GM21786 (cell line): Measurements from ENCODE around the gene HMCN2.

Source experiments
- ATAC-seq: cut with Tn5 transposase; IDR thresholded peaks from one replicate; pipeline ENCODE4 v1.9.1; 2021; ENCODE audit not compliant: unreplicated experiment

The HMCN2 gene, protein sequence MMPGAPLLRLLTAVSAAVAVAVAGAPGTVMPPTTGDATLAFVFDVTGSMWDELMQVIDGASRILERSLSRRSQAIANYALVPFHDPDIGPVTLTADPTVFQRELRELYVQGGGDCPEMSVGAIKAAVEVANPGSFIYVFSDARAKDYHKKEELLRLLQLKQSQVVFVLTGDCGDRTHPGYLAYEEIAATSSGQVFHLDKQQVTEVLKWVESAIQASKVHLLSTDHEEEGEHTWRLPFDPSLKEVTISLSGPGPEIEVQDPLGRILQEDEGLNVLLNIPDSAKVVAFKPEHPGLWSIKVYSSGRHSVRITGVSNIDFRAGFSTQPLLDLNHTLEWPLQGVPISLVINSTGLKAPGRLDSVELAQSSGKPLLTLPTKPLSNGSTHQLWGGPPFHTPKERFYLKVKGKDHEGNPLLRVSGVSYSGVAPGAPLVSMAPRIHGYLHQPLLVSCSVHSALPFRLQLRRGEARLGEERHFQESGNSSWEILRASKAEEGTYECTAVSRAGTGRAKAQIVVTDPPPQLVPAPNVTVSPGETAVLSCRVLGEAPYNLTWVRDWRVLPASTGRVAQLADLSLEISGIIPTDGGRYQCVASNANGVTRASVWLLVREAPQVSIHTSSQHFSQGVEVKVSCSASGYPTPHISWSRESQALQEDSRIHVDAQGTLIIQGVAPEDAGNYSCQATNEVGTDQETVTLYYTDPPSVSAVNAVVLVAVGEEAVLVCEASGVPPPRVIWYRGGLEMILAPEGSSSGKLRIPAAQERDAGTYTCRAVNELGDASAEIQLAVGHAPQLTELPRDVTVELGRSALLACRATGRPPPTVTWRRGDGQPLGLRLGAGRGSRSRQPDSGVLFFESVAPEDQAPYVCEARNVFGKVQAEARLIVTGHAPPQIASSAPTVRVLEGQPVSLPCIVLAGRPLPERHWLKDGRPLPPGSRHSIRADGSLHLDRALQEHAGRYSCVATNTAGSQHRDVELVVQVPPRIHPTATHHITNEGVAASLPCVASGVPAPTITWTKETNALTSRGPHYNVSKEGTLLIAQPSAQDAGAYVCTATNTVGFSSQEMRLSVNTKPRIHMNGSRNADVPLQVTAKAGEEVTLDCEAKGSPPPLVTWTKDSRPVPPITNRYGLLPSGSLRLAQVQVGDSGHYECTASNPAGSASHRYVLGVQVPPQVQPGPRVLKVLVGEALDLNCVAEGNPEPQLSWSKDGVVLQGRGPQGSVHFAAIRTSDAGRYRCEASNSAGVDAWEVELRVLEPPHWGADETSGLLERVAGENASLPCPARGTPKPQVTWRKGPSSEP (N-terminal part only)

DNA sequence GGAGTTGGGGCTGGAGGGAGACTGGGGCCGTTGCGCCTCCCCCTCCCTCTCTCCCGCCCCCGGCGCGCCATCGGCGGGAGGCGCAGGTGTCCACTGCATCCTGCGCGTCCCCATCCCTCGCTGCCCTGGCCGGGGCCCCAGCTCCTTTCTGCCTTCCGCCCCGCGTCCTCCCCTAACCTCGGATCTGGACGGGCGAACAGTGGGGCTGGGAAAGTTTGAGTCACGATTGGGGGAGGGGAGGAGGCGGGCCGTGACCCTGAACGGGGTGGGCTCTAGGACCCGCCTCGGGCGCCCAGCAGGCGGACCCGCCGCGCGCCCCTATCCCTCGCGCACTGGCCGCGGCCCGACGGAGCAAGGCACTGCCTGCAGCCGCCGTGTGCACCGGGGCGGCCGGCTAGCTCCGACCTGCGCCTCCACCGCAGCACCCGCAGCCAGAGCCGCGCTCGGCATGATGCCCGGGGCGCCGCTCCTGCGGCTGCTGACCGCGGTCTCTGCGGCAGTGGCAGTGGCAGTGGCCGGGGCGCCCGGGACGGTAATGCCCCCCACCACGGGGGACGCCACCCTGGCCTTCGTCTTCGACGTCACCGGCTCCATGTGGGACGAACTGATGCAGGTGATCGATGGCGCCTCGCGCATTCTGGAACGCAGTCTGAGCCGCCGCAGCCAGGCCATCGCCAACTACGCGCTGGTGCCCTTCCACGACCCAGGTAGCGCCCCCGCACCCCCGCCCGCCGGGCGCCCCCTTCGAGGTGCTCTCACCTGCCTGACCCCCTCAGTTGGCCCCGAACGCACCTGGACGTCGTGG is at the start of gene HMCN2:
Gene HMCN2 (plus strand): TSS at position 330 of the 805 bp plus-strand sequence. CDS start 119 bp downstream, at position 449.
- no peak for ATAC-seq

DNA sequence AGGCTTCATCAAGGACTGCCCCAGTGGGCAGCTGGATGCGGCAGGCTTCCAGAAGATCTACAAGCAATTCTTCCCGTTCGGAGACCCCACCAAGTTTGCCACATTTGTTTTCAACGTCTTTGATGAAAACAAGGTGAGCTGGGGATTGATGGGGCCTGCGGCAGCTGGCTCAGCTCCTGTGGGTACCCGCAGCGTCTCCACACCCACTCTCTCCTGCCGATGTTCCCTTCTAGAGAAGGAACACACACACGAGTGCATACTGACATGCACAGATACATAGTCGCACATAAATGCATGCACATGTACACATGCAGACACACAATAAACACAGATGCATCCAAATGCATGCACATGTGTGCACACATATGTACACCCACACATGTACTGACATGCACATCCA is 47.7 kb upstream of the HMCN2 start:
- ATAC-seq: no peak

- no peak for ATAC-seq
Observed at GRCh38 chr9:130219661-130220096, 45.9 kb upstream of the HMCN2 start.

DNA sequence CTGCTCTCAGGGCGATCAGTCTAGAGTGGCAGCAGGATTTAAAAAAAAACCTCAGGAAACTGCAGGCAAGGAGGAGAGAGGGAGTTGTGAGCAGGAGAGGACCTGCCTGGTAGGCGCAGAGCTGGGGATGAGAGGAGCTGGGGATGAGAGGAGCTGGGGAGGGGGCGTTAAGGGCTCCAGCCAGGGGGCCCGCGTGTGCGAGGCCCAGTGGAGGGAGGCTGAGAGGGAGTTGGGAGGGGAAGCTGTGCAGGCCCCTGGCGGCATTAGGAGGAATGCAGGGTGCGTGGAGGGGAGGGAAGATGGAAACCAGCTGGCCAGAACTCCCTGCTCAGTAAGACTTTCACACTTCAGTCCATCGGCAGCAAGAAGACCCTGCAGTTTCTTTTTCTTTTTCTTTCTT is 45.2 kb upstream of the HMCN2 start:
- ATAC-seq: no peak

GRCh38 chr9:130222833-130223232 is 42.7 kb upstream of the HMCN2 start:
- no peak for ATAC-seq

GRCh38 chr9:130225071-130225470 is 40.5 kb upstream of the HMCN2 start:
- no peak for ATAC-seq

- ATAC-seq: no peak
Observed at GRCh38 chr9:130225586-130225985, 40.0 kb upstream of the HMCN2 start.

- ATAC-seq: no peak
Observed at GRCh38 chr9:130226112-130226511, 39.4 kb upstream of the HMCN2 start.

- no peak for ATAC-seq
Observed at GRCh38 chr9:130227833-130228232, 37.7 kb upstream of the HMCN2 start.

GRCh38 chr9:130229759-130230158 is 35.8 kb upstream of the HMCN2 start:
- ATAC-seq: no peak

- ATAC-seq: no peak
Observed at GRCh38 chr9:130230631-130231030, 34.9 kb upstream of the HMCN2 start.

- no peak for ATAC-seq
Observed at GRCh38 chr9:130232899-130233586, 32.5 kb upstream of the HMCN2 start.

DNA sequence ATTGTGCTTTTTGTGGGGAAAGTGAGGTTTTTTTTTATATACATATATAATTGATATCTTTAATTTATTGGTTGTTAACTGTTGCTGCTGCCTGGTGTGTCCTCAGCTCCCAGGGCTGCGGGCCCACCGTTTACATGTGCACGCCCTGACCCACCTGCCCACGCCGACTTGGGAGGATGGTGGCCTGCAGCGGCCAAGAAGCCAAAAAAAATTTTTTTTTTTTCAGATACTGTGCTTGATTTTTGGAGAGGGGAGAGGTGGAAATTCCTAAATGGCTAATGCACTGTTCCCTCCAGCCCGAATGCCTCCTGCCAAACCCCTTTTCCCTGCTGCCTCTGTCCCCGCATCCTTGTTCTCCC is 32.0 kb upstream of the HMCN2 start:
- no peak for ATAC-seq

- ATAC-seq: no peak
Observed at GRCh38 chr9:130234340-130235260, 31.0 kb upstream of the HMCN2 start.

DNA sequence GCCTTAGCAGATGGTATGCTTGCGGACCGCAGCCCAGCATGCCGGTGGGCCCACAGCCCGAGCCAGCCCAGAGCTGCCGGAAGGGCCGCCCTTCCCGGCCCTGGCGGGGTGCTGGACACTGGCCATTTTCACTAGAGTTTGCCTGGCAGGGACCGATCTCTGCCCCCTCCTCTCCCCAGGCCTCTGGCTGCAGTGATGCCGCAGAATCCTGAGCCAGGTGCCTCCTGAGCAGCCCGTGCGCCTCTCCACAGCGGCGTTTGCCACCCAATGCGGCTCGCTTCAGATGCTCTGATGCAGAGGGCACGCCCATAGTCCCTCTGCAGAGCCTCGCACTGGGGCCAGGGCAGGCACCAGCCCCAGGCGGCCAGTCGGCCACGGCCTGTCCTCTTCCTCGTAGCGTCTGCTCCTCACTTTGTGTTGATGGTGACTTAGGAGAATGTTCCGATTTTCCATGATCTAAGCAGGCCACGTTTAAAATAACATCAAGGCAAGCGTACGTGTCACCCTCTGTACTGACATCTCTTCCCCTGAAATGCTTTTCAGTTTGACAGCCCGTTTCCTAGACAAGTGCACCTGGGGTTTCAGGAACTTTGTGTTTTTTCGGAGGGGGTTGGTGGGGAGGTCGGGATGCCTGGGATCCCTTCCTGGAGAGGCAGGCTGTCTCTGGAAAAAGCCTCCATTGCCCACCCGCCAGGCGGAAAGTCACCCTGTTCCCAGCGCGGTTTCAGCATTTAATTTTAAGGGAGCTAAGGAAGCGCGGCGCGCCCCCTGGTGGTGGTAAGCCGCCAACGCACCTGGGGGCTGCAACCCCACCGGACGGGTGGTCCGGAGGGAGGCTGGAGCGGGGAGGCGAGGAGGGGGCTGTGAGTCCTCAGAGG is 29.8 kb upstream of the HMCN2 start:
- ATAC-seq: no peak

DNA sequence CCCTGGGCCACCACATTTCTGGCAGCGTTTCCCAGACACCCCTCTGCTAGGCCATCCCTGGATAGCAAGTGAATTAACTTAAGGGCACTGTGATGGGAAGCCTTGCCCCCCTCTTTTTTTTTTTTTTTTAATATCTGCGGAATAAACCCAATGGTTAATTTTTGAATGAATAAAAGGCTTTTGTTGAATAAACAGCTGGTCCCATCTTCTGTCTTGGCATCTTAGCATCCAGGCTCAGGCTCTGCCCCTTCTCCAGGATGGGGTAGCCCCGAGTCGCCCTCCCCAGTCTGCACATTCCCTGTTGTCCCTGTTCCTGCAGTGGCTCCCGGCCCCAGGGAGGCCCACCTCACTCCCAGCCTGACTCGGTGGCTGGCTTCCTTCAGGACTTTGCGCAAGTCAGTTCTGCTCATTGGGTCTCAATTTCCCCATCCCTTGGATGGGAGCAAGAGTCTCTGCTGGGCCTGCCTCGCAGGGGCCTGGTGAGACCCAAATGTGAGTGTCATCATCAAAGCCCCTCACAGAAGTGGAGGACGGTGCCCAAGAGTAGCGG is 29.0 kb upstream of the HMCN2 start:
- ATAC-seq: no peak

DNA sequence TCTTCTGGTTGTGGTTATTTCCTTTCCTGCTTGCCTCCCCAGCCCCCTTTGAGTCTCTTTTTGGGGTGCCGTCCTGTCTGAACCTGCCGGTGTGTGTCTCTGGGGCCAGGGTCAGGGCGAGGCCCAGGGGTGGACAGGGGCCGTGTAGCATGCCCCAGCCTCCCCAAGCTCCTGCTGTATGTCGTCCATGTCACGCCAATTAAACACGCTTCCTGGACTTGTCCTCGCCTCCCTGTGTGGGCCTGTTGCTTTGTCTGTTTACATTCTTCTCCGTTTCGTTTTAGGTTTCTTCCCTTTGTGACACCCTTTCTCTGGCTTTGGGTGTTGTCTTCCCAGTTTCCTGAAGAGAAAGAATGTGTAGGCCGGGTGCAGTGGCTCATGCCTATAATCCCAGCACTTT is 28.5 kb upstream of the HMCN2 start:
- no peak for ATAC-seq
